IMR-90 (cell line): ENCODE results near the gene CCDC87.

Source experiments
- BHLHE40 ChIP-seq: fragments of 150-350 bp; IDR thresholded peaks from 2 replicates; pipeline ENCODE4 v1.6.1; 2016; ENCODE audit warnings: mild to moderate bottlenecking, low read depth, low read length
- CHD1 ChIP-seq: IDR thresholded peaks from 2 replicates; pipeline ENCODE4 v1.6.1; 2012; ENCODE audit warnings: low read depth, low read length, improper control_type of control experiment
- ELK1 ChIP-seq: fragments of 150-350 bp; IDR thresholded peaks from 2 replicates; pipeline ENCODE4 v1.6.1; 2016; ENCODE audit warnings: low read depth, mild to moderate bottlenecking, low read length, moderate library complexity, borderline replicate concordance
- FOS ChIP-seq: fragments of 150-350 bp; IDR thresholded peaks from 2 replicates; pipeline ENCODE4 v1.6.1; 2016; ENCODE audit warnings: low read depth, low read length
- MAZ ChIP-seq: IDR thresholded peaks from 2 replicates; pipeline ENCODE4 v1.6.1; 2012; ENCODE audit warnings: low read depth, mild to moderate bottlenecking, low read length, improper control_type of control experiment, moderate library complexity, borderline replicate concordance
- MXI1 ChIP-seq: IDR thresholded peaks from 2 replicates; pipeline ENCODE4 v1.6.1; 2012; ENCODE audit warnings: low read depth, mild to moderate bottlenecking, low read length, moderate library complexity, borderline replicate concordance
- NFE2L2 ChIP-seq: fragments of 150-350 bp; IDR thresholded peaks from 2 replicates; pipeline ENCODE4 v1.6.1; 2016; ENCODE audit warnings: low read depth, mild to moderate bottlenecking, low read length
- POLR2A ChIP-seq: IDR thresholded peaks from 2 replicates; pipeline ENCODE4 v1.6.1; 2012; ENCODE audit warnings: mild to moderate bottlenecking, low read depth, low read length
- RAD21 ChIP-seq: IDR thresholded peaks from 2 replicates; pipeline ENCODE4 v1.6.1; 2012; ENCODE audit warnings: low read length, improper control_type of control experiment
- RCOR1 ChIP-seq: IDR thresholded peaks from 2 replicates; pipeline ENCODE4 v1.6.1; 2012; ENCODE audit warnings: mild to moderate bottlenecking, low read length, improper control_type of control experiment; ENCODE audit not compliant: insufficient replicate concordance
- RFX5 ChIP-seq: IDR thresholded peaks from 2 replicates; pipeline ENCODE4 v1.8.0; 2012; ENCODE audit warnings: low read depth, mild to moderate bottlenecking, low read length, moderate library complexity
- SMC3 ChIP-seq: fragments of 150-350 bp; IDR thresholded peaks from 2 replicates; pipeline ENCODE4 v1.6.1; 2016; ENCODE audit warnings: low read depth, mild to moderate bottlenecking, antibody characterized with exemption, low read length, moderate library complexity
- USF2 ChIP-seq: fragments of 150-350 bp; IDR thresholded peaks from 2 replicates; pipeline ENCODE4 v1.6.1; 2017; ENCODE audit warnings: mild to moderate bottlenecking, antibody characterized with exemption, low read length, low read depth
- TF ChIP-seq, protein P1 (sequence below): conservative IDR thresholded peaks from 2 replicates; pipeline ENCODE4 v1.5.1; 2012; ENCODE audit warnings: mild to moderate bottlenecking, low read depth, low read length, improper control_type of control experiment

DNA sequence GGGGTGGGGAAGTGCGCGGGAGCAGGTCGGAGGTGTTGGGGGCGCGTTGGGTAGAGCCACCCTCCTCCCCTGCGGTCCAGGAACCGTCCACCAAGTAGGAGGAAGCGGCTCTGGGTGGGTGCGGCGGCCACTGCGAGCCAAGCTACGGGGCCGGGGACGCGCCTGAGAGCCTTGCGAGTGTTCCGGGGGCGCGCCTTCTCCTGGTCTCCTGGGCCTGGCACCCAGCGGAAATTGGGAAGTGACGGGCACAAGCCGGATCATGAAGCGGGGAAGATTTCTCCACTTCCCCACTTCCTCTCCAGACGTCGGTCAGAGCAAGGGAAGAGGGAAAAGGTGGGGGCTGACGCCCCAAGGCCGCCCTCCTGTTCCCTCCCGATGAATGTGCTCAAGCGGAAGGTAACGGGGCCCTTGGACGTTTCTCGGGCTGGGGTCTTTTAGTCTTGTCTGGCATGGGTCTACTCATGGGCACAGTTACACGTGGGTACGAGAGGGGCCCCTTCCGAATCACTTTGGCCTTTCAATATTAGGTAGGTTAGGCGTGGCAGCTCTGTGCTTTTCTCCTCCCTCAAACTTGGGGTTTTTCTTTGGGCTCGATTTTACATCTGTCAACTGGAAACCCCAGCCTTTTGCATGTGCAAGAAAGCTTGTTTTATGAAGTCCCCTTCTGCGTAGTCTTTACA, 24.4 kb upstream of the CCDC87 start:
- TF ChIP-seq, protein P1, sequence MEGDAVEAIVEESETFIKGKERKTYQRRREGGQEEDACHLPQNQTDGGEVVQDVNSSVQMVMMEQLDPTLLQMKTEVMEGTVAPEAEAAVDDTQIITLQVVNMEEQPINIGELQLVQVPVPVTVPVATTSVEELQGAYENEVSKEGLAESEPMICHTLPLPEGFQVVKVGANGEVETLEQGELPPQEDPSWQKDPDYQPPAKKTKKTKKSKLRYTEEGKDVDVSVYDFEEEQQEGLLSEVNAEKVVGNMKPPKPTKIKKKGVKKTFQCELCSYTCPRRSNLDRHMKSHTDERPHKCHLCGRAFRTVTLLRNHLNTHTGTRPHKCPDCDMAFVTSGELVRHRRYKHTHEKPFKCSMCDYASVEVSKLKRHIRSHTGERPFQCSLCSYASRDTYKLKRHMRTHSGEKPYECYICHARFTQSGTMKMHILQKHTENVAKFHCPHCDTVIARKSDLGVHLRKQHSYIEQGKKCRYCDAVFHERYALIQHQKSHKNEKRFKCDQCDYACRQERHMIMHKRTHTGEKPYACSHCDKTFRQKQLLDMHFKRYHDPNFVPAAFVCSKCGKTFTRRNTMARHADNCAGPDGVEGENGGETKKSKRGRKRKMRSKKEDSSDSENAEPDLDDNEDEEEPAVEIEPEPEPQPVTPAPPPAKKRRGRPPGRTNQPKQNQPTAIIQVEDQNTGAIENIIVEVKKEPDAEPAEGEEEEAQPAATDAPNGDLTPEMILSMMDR, result no peak
- TF ChIP-seq FOS (no peak), MXI1 (no peak), POLR2A (no peak), NFE2L2 (no peak), SMC3 (no peak), RFX5 (no peak), RAD21 (no peak), RCOR1 (no peak), USF2 (no peak), MAZ (no peak), ELK1 (no peak), CHD1 (no peak), BHLHE40 (no peak)
